ENCODE measurements around the gene SND1.
A peak's percentile ranks its signal among the peaks of the same experiment; 100 is the strongest.

The SND1 gene

DNA sequence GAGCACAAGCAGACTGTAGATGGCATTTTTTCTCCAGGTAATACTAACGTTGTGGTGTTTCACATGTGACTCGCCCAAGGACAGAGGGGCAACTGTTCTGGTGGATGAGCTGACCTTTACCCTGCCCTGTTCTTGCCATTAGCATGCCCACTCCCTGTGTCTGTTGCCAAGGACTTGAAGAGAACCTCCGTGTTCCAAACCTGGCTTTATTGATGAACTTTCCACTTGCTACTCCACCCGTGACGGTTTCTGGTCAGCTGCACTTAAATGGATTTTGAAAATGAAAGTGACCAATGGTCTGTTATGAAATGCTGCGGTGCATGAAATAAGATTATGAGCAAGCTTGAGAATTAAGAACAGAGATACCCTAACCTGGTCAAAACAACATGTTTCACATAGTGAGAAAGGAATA, 348.9 kb downstream of the SND1 start:
- H3K9ac ChIP-seq (ENCODE audit: low read depth, low read length) = no peak overlapping the region
- no peak overlapping the region for H3K4me3 ChIP-seq (ENCODE audit: low read length)
- peaks cover 6% of the 10 kb centered on the region for H3K36me3 ChIP-seq (ENCODE audit: insufficient read depth, low read length)
- peaks cover 20% of the 10 kb centered on the region for H3K4me1 ChIP-seq (ENCODE audit: control insufficient read depth, insufficient read depth, low read length)
- H3K4me2 ChIP-seq (ENCODE audit: low read length) = peak overlapping the region; percentile 50
- H3K9me3 ChIP-seq (replicated peaks; ENCODE audit: low read length) = no peaks in the 10 kb centered on the region
- no peaks in the 10 kb centered on the region for H3K27me3 ChIP-seq (ENCODE audit: control insufficient read depth, insufficient read depth, low read length)

DNA sequence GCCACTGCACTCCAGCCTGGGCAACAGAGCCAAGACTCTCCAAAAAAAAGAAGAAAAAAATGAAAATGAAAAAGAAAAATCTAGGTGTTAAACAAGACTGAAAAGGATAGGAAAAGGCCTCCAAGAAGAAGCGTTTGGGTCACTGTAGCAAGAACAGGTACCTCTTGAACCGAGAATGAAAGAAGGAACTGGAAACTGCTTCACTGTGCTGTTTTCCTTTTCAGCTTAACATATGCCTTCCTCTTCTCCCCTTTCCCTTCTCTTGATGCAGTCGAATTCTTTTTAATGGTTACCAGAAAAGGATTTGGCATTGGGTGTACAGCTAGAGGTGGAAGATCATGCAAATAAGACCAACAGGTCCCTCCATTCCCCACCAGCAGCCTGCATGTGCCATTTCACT, 351.2 kb downstream of the SND1 start:
- Histone ChIP-seq H3K9ac (ENCODE audit: low read depth, low read length) (no peak overlapping the region), H3K36me3 (ENCODE audit: insufficient read depth, low read length) (peaks cover 15% of the 10 kb centered on the region), H3K4me1 (ENCODE audit: control insufficient read depth, insufficient read depth, low read length) (peaks cover 12% of the 10 kb centered on the region), H3K4me2 (ENCODE audit: low read length) (no peak overlapping the region), H3K9me3 (replicated peaks; ENCODE audit: low read length) (no peaks in the 10 kb centered on the region), H3K27me3 (ENCODE audit: control insufficient read depth, insufficient read depth, low read length) (no peaks in the 10 kb centered on the region), H3K4me3 (ENCODE audit: low read length) (no peak overlapping the region)

DNA sequence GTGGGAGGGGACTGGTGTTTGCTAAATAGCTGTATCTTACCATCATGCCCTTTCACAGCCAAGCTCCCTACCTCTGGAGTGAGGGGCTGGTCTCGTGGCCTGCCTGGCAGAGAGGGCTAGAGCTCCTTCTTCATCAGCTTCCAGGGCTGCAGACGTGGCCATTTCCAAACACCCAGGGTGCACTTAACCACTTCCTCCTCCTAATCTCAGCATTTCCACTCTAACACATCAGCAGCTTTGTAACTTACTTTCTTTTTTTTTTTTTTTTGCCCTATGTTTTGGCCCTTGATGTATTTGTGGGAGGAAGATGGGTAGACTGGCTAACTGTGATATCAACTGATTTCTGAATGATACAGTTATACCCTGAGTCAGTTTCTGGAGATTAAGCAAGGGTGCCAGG, 351.8 kb downstream of the SND1 start:
- Histone ChIP-seq H3K4me2 (ENCODE audit: low read length) (no peak overlapping the region), H3K36me3 (ENCODE audit: insufficient read depth, low read length) (peaks cover 15% of the 10 kb centered on the region), H3K9me3 (replicated peaks; ENCODE audit: low read length) (no peaks in the 10 kb centered on the region), H3K27me3 (ENCODE audit: control insufficient read depth, insufficient read depth, low read length) (no peaks in the 10 kb centered on the region), H3K4me1 (ENCODE audit: control insufficient read depth, insufficient read depth, low read length) (peaks cover 12% of the 10 kb centered on the region), H3K4me3 (ENCODE audit: low read length) (no peak overlapping the region), H3K9ac (ENCODE audit: low read depth, low read length) (no peak overlapping the region)

DNA sequence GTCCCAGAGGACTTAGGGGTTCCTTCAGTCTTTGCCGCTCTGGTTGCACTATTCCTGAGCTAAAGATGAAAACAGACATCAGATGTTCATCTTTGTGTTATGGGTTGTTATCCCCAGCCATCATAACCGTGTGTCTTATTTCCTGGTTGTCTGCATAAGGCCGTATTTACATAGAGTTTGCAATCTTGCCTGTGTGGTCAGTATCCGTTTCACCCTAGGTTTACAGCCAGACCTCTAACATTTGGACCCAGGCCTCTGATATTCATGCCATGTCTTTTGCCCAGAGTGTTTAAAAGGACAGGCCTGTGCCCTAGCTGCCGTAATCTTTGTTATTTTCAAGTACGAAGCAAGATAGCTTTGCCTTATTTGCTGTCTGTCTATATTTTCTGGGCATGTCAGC, 352.6 kb downstream of the SND1 start:
- peaks cover 12% of the 10 kb centered on the region for H3K4me1 ChIP-seq (ENCODE audit: control insufficient read depth, insufficient read depth, low read length)
- H3K9ac ChIP-seq (ENCODE audit: low read depth, low read length) = no peak overlapping the region
- peaks cover 15% of the 10 kb centered on the region for H3K36me3 ChIP-seq (ENCODE audit: insufficient read depth, low read length)
- H3K4me2 ChIP-seq (ENCODE audit: low read length) = no peak overlapping the region
- H3K9me3 ChIP-seq (replicated peaks; ENCODE audit: low read length) = no peaks in the 10 kb centered on the region
- no peaks in the 10 kb centered on the region for H3K27me3 ChIP-seq (ENCODE audit: control insufficient read depth, insufficient read depth, low read length)
- no peak overlapping the region for H3K4me3 ChIP-seq (ENCODE audit: low read length)

DNA sequence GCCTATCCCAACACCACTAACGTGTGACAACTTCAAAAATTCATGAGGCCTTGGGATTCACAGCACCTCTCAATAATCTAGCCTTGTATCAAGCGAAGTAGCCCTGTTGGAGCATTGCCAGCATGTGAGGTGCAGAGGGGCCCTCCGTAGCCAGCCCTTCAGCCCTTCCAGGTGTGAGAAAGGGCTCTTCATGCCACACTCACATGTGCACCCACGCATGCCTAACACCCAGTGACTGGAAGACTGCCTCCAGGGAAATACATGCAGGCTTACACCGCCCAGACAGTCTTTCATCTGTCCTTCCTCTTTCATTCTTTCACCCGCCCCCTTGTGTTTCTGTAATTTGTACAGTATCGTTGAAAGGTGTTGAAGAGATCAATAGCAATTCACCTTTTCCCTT, 353.1 kb downstream of the SND1 start:
- Histone ChIP-seq H3K27me3 (ENCODE audit: control insufficient read depth, insufficient read depth, low read length) (no peaks in the 10 kb centered on the region), H3K9me3 (replicated peaks; ENCODE audit: low read length) (no peaks in the 10 kb centered on the region), H3K4me2 (ENCODE audit: low read length) (no peak overlapping the region), H3K4me1 (ENCODE audit: control insufficient read depth, insufficient read depth, low read length) (peaks cover 12% of the 10 kb centered on the region), H3K36me3 (ENCODE audit: insufficient read depth, low read length) (peaks cover 15% of the 10 kb centered on the region), H3K9ac (ENCODE audit: low read depth, low read length) (no peak overlapping the region), H3K4me3 (ENCODE audit: low read length) (no peak overlapping the region)

DNA sequence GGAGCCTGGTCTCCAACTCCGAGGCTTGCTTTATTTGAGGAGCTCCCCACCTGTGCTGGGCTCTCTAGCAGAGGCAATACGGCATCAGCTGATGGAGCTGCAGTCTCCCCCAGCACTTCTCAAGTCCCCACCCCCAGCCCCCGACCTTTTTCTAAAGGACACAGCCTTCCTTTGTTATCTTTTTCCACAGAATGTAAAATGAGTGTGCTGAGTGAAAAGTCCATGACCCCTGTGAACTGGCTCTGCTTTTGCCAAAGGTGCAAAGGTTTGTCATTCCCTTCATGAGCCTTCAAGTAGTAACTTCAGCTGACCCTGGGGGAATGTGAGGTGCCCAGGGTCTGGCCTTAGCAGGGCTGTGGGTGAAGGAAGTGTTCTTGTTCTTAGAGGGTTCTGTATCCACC, 353.8 kb downstream of the SND1 start:
- no peak overlapping the region for H3K4me2 ChIP-seq (ENCODE audit: low read length)
- H3K36me3 ChIP-seq (ENCODE audit: insufficient read depth, low read length) = peaks cover 15% of the 10 kb centered on the region
- no peaks in the 10 kb centered on the region for H3K27me3 ChIP-seq (ENCODE audit: control insufficient read depth, insufficient read depth, low read length)
- no peak overlapping the region for H3K4me3 ChIP-seq (ENCODE audit: low read length)
- H3K9me3 ChIP-seq (replicated peaks; ENCODE audit: low read length) = no peaks in the 10 kb centered on the region
- H3K9ac ChIP-seq (ENCODE audit: low read depth, low read length) = no peak overlapping the region
- H3K4me1 ChIP-seq (ENCODE audit: control insufficient read depth, insufficient read depth, low read length) = peaks cover 6% of the 10 kb centered on the region

DNA sequence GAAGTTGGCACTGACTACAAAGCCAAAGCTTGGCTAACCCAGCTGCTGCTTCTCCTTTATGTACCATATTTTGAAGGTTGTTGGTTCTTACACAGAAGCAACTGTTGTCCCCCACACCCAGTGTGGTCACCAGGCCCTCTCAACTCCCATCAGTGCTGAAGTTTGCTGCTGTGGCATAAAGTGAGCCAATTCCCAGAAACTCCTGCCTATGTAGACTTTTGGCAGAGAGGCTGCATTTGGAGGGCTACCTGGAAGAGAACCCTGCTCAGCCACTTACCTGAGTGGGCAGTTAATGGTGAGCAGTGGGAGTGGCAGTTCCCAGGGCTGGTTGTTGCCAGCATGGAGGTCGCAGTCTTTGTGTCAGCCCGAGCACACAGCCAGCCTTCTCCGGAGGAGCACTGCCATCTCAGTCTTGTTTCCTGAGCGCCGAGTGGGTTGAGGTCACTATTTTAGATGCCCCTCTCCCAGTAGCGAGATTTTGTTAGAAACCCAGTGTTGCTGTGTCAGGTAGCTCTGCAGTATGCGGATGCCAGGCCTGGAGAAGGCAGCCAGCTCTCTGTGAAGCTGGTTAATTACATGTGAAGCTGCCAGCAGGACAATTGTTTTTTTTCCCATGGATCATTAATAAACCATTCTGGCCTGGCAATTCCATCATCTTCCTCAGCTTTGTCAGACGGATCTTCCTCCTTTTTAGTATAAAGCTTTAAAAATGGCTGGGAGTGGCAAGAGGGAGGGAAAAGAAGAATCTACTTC, 354.7 kb downstream of the SND1 start:
- Histone ChIP-seq H3K9me3 (replicated peaks; ENCODE audit: low read length) (no peaks in the 10 kb centered on the region), H3K4me2 (ENCODE audit: low read length) (no peak overlapping the region), H3K9ac (ENCODE audit: low read depth, low read length) (no peak overlapping the region), H3K4me1 (ENCODE audit: control insufficient read depth, insufficient read depth, low read length) (no peaks in the 10 kb centered on the region), H3K27me3 (ENCODE audit: control insufficient read depth, insufficient read depth, low read length) (no peaks in the 10 kb centered on the region), H3K4me3 (ENCODE audit: low read length) (no peak overlapping the region), H3K36me3 (ENCODE audit: insufficient read depth, low read length) (peaks cover 15% of the 10 kb centered on the region)

DNA sequence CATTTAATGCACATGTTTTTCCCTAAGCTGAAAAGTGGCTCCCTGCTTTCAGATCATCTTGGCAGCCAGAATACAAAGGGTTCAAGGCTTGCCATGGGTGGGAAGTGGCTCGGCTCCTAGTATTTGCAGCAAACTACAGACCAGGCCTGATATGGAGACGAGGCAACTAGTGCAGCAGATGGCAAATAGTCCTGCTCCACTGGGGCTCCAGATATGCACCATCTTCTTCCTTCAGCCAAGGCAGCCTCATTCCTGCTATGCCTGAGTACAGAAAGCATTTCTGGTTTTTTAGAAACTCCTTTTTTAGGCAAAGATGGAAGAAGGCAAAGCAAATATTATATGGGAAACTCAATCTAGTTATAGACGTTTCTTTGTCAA, 355.3 kb downstream of the SND1 start:
- Histone ChIP-seq H3K4me1 (ENCODE audit: control insufficient read depth, insufficient read depth, low read length) (no peaks in the 10 kb centered on the region), H3K4me2 (ENCODE audit: low read length) (no peak overlapping the region), H3K27me3 (ENCODE audit: control insufficient read depth, insufficient read depth, low read length) (no peaks in the 10 kb centered on the region), H3K9ac (ENCODE audit: low read depth, low read length) (no peak overlapping the region), H3K9me3 (replicated peaks; ENCODE audit: low read length) (no peaks in the 10 kb centered on the region), H3K36me3 (ENCODE audit: insufficient read depth, low read length) (peaks cover 16% of the 10 kb centered on the region), H3K4me3 (ENCODE audit: low read length) (no peak overlapping the region)

DNA sequence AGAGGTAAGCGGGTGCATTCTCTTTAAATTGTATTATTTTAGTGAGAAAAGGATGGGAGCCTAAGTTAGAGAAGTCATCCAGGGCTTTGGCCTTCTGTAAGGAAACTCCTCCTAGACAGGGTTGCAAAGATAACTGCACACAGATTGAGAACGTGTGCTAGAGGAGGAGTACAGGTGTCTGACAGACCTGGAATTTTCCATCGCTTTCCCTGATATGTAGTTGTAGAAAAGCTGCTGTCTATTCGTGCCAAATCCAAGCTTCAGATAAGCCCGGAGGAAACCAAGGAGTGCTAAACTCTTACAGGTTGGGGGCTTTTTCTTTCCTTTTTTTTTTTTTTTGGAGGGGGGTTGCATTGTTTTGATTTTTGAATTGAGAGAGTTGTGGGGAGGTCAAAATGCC, 356.1 kb downstream of the SND1 start:
- H3K9me3 ChIP-seq (replicated peaks; ENCODE audit: low read length) = no peaks in the 10 kb centered on the region
- no peak overlapping the region for H3K9ac ChIP-seq (ENCODE audit: low read depth, low read length)
- peaks cover 21% of the 10 kb centered on the region for H3K36me3 ChIP-seq (ENCODE audit: insufficient read depth, low read length)
- no peak overlapping the region for H3K4me3 ChIP-seq (ENCODE audit: low read length)
- H3K4me1 ChIP-seq (ENCODE audit: control insufficient read depth, insufficient read depth, low read length) = no peaks in the 10 kb centered on the region
- H3K27me3 ChIP-seq (ENCODE audit: control insufficient read depth, insufficient read depth, low read length) = no peaks in the 10 kb centered on the region
- no peak overlapping the region for H3K4me2 ChIP-seq (ENCODE audit: low read length)

DNA sequence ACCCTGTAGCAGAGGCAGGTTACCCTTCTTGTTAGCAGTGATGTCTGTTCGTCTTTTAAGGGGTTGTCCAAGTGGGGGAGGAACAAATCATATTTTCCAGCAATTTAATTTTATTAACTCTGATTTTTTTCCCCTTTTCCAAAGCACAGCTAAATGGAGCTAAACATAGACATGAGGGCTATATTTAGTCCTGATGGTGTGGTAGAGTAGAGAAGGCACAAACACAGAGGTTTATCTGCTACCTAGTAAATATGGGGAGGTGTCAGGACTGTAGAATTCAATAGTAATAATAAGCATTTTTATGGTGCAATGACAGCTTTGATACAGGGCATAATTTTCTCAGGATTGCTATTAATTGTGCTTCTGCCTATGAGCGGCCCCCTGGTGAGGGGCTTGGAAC, 356.8 kb downstream of the SND1 start:
- Histone ChIP-seq H3K9ac (ENCODE audit: low read depth, low read length) (no peak overlapping the region), H3K36me3 (ENCODE audit: insufficient read depth, low read length) (peaks cover 21% of the 10 kb centered on the region), H3K4me3 (ENCODE audit: low read length) (no peak overlapping the region), H3K9me3 (replicated peaks; ENCODE audit: low read length) (no peaks in the 10 kb centered on the region), H3K27me3 (ENCODE audit: control insufficient read depth, insufficient read depth, low read length) (no peaks in the 10 kb centered on the region), H3K4me1 (ENCODE audit: control insufficient read depth, insufficient read depth, low read length) (no peaks in the 10 kb centered on the region), H3K4me2 (ENCODE audit: low read length) (no peak overlapping the region)

DNA sequence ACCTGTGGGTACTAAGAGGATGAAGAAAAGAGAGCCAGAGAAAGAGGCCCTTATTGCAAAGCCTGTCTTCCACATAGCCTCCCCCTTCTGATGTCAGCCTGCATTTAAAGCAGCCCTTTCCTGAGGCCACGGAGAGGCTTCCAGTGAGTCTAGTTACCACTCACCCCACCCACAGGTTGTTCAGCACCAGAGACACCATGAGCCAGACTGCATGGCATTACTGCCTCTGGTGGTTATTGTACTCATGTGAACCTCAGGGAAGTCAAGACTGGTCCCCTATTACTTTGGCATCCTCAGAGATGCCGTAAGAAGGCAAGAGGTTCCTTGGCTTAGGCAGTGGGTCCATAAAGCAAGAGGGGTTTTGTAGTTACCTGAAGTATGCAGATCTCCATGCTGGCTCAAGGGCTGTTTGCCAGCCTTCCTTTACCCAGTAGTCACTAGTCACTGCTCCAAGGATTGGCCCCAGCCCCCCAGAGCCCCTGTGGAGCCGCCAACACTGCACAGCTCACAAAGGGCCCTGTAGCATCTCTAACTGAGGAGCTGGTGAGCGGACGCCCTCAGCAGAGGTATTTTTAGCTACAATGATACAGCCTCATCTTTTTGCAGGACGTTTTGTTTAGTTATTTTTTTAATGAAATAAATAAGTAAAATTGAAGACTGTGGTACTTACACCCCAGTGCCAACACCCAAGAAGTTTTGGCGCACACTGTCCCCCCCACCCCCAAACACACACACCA, 358.6 kb downstream of the SND1 start:
- H3K27me3 ChIP-seq (ENCODE audit: control insufficient read depth, insufficient read depth, low read length) = no peaks in the 10 kb centered on the region
- no peak overlapping the region for H3K4me3 ChIP-seq (ENCODE audit: low read length)
- H3K9ac ChIP-seq (ENCODE audit: low read depth, low read length) = no peak overlapping the region
- no peaks in the 10 kb centered on the region for H3K9me3 ChIP-seq (replicated peaks; ENCODE audit: low read length)
- no peak overlapping the region for H3K4me2 ChIP-seq (ENCODE audit: low read length)
- no peaks in the 10 kb centered on the region for H3K4me1 ChIP-seq (ENCODE audit: control insufficient read depth, insufficient read depth, low read length)
- peaks cover 25% of the 10 kb centered on the region for H3K36me3 ChIP-seq (ENCODE audit: insufficient read depth, low read length)

DNA sequence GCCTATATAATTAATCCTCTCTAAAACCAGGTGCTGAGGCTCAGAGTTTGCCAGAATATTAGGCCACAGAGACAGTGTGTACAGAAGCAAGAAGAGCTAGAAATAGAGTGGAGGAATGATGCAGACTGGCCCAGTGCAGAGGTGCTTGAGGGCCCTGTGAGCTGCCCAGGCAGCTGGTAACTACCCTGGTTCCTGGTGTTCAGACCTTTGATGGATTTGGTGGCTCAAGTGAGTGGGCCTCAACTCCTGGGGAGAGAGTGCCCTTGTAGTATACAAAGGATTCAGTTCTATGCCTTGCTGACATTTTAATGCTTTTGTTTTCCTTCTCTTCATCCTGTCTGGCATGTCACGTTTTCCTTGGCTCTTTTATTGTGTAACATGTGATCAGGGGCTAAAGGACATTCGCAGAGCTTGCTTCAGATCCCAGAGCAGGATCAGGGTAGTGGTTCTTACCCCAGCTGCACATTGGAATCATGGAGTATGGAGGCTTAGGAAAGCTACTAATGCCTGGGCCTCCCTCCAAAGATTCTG, 359.2 kb downstream of the SND1 start:
- Histone ChIP-seq H3K4me1 (ENCODE audit: control insufficient read depth, insufficient read depth, low read length) (no peaks in the 10 kb centered on the region), H3K9ac (ENCODE audit: low read depth, low read length) (no peak overlapping the region), H3K4me2 (ENCODE audit: low read length) (no peak overlapping the region), H3K4me3 (ENCODE audit: low read length) (no peak overlapping the region), H3K9me3 (replicated peaks; ENCODE audit: low read length) (no peaks in the 10 kb centered on the region), H3K27me3 (ENCODE audit: control insufficient read depth, insufficient read depth, low read length) (no peaks in the 10 kb centered on the region), H3K36me3 (ENCODE audit: insufficient read depth, low read length) (peaks cover 24% of the 10 kb centered on the region)
